Ovary (tissue), 9 donors: ENCODE measurements around the gene LUZP2. TPM values are rescaled to one million over a fixed set of nuclear protein-coding genes. Genes with fewer than 3 reads are reported as not detected.

Experiments used
- DNase-seq, 5 donors: peaks; one replicate each; pipeline ENCODE4 v3.0.0-alpha.2; 2019 to 2020
- H3K27ac ChIP-seq, 2 donors: fragments of 200-600 bp; one replicate each; pipeline versions ENCODE4 v1.5.1 to v1.8.0; 2019 to 2022
- H3K27me3 ChIP-seq: fragments of 200-600 bp; one replicate; pipeline ENCODE4 v1.8.0; 2022
- H3K36me3 ChIP-seq: fragments of 200-600 bp; sonication (generic); one replicate; pipeline ENCODE4 v1.5.1; 2019
- H3K4me1 ChIP-seq: one replicate; pipeline ENCODE4 v1.8.1; 2013; ENCODE audit warnings: mild to moderate bottlenecking, moderate library complexity; ENCODE audit not compliant: insufficient read depth
- H3K4me3 ChIP-seq: fragments of 200-600 bp; sonication (generic); one replicate; pipeline ENCODE4 v1.5.1; 2017
- H3K9me3 ChIP-seq, 2 donors: fragments of 200-600 bp in 1 of 2; sonication (generic) in 1 of 2; one replicate each; pipeline versions ENCODE4 v1.5.1 to v1.8.1; 2013 to 2019; ENCODE audit warnings: mild to moderate bottlenecking in 1 of 2, moderate library complexity in 1 of 2
- EP300 ChIP-seq: sonication (generic); formaldehyde crosslinking; IDR thresholded peaks from one replicate; pipeline ENCODE4 v1.6.1; 2017; ENCODE audit warnings: antibody characterized with exemption
- POLR2A ChIP-seq: fragments of 450-650 bp; IDR thresholded peaks from one replicate; pipeline ENCODE4 v1.6.1; 2017; ENCODE audit warnings: antibody characterized with exemption, mild to moderate bottlenecking, moderate library complexity
- WGBS, 3 donors: extraction: QIAGEN DNeasy Blood & Tissue Kit in 1 of 3; methylation state at CpG; one replicate each; pipeline versions ENCODE4 v1.1.5 to v1.1.7; 2013 to 2017; 5-methylcytosine and 5-hydroxymethylcytosine counted together
- intact Hi-C, 4 donors: fragments of 100-400 bp; cut with DNase I; formaldehyde crosslinking; loops; one replicate each; pipeline versions ENCODE4 v1.11.0 to v1.15.1; 2022 to 2023
- polyA plus RNA-seq, 2 donors: library from polyadenylated mRNA; stranded (reverse); fragments of 200-250 nt in 1 of 2; fragments of 350-450 nt in 1 of 2; fragmentation: Illumina TruSeq in 1 of 2; extraction: RNeasy Lipid Tissue Mini Kit (QIAGEN cat#74804) in 1 of 2; gene quantifications; one replicate each; pipeline ENCODE4 v1.2.3, GENCODE V29; 2013 to 2014
- total RNA-seq, 7 donors: library from RNA; depleted of rRNA in 2 of 7; stranded (reverse); fragments of >200 nt in 2 of 7; fragmentation: NEBNext Ultra II Directional in 3 of 7; extraction: Animal tissue kit (Norgen Biotek cat#: 25700) in 3 of 7; gene quantifications; one replicate each; pipeline versions ENCODE4 v1.1.0 to v1.2.4, GENCODE V29; 2016 to 2023
- TF ChIP-seq, protein P1 (sequence below), 3 donors: fragments of 450-650 bp in 2 of 3; fragments of 200-600 bp in 1 of 3; IDR thresholded peaks; one replicate each; pipeline versions ENCODE4 v1.5.1 to v1.8.0; 2016 to 2022; ENCODE audit warnings: antibody characterized with exemption in 3 of 3, mild to moderate bottlenecking in 1 of 3
- donor health status: DM: no; HTN: no; CAD: no; lungs with moderate emphysema.
- donor health status: DM: no; HTN: no; CAD: no.
- donor health status: Bipolar disorder and iron deficiency.
- donor health status: DM: yes; HTN: yes; CAD: no.
- donor health status: DM: no; HTN: no; CAD: no.
- donor health status: DM: yes; HTN: yes; CAD: no.

Gene LUZP2
- total and polyA plus RNA-seq, 9 donors = 0.04 to 0.23 (median 0.07) TPM; not detected in 6

DNA sequence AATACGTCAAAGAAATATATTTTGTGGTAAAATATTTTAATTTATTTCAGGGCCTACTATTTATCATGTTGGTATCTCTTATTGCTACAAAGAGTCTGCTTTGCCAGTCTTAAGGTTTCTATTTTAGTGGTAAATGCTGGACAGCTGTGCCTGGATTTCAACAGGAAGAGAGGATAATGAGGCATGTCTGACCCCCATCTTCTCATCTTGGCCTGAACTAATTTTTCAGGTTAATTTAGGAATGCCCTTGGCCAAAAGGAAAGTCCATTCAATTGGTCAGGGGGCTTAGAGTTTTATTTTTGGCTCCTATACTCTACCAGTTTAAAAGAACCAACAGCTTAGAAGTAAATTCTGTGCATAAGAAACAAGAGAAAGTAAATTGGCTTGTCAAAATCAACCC is 428.2 kb downstream of the LUZP2 start:
- Histone ChIP-seq H3K36me3 (no peaks in the 10 kb centered on the region), H3K27ac (no peak overlapping the region), H3K27me3 (no peaks in the 10 kb centered on the region), H3K4me1 (no peaks in the 10 kb centered on the region), H3K9me3 (no peaks in the 10 kb centered on the region), H3K4me3 (no peak overlapping the region)
- no peak for DNase-seq
- WGBS, 3 donors = 73 to 84% (median 83%) methylated on average over 1 of the region's 1 CpG
- TF ChIP-seq EP300 (no peak), POLR2A (no peak)
- TF ChIP-seq, protein P1, sequence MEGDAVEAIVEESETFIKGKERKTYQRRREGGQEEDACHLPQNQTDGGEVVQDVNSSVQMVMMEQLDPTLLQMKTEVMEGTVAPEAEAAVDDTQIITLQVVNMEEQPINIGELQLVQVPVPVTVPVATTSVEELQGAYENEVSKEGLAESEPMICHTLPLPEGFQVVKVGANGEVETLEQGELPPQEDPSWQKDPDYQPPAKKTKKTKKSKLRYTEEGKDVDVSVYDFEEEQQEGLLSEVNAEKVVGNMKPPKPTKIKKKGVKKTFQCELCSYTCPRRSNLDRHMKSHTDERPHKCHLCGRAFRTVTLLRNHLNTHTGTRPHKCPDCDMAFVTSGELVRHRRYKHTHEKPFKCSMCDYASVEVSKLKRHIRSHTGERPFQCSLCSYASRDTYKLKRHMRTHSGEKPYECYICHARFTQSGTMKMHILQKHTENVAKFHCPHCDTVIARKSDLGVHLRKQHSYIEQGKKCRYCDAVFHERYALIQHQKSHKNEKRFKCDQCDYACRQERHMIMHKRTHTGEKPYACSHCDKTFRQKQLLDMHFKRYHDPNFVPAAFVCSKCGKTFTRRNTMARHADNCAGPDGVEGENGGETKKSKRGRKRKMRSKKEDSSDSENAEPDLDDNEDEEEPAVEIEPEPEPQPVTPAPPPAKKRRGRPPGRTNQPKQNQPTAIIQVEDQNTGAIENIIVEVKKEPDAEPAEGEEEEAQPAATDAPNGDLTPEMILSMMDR (IDR thresholded peaks at IDR 0.05) = no peak
- intact Hi-C loops = no loop called here

DNA sequence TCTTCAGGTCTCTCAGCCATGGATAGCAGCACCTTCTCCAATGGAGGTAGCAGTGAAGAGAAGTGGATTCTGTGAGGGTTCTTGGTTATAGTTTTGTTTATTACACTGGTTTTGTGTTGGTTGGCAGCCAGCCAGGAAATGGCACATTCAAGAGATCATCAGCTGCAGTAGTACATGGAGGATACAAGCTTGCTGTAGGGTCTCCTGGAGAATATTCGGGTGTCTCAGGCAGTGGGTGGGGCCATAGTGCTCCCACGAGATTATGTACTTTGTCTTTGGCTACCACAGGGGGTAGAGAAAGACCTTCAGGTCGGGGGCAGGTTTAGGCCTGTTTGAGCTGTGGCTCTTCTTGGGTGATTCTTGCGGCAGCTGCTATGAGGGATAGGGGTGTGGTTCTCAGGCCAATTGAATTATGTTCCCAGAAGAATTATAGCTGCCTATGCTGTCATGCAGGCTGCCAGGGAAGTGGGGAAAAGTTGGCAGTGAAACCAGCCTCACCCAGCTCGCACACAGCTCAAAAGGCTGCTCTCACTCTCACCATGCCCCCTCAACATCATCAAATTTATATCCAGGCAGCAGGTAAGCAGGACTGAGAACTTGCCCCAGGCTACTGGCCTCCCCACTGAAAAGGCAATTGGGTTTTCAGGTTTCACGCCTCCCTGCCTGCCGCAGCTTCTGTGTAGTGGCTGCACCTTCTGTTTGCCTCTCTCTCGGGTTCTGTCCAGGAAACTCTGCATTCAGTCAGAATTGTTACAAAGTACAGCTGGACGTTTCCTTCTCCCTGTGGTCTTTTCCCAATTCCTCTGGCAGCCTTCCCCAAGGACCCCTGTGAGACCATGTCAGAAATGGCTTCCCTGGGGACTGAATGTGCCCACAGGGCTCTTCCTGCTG is 435.5 kb downstream of the LUZP2 start:
- Histone ChIP-seq H3K27ac (no peak overlapping the region), H3K27me3 (no peaks in the 10 kb centered on the region), H3K9me3 (no peaks in the 10 kb centered on the region), H3K4me1 (no peaks in the 10 kb centered on the region), H3K4me3 (no peak overlapping the region), H3K36me3 (no peaks in the 10 kb centered on the region)
- 58 to 74% (median 68%) methylated on average over 9 of the region's 9 CpGs for WGBS, 3 donors
- intact Hi-C loops = no loop called here
- no peak for TF ChIP-seq EP300
- TF ChIP-seq, protein P1 (IDR thresholded peaks at IDR 0.05) = no peak
- no peak for TF ChIP-seq POLR2A
- DNase-seq = no peak

DNA sequence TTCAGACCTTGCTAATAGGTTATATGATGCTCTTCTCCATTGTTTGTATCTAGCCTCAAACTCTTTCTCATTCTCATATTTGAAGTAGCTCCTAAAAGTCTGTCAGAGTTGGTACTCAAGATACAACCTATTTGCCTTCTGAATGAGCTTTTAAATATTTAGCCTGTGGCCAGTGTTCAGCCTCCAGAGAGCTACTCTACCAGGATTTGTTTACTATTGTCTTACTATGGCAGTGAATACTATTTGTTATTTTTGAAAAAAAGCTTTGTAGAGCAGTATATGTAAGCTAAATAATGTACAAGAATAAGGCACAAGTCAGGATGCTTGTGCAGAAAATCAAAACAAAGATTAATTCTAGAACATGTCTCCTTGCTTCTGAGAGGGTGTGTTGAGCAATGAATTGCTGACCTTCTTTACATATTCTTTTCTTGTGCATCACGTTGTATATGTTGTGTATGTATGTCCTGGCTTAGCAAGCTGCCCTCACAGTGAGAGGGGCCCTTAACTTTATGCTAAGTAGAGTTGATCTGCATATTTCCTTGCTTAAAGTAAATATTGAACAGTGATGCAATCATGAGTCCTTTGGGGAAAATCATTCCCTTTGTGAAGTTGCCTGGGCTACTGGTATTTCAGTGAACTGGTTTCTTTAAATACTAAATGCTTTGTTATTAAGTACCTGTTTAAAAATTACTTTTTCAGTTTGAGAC is 438.0 kb downstream of the LUZP2 start:
- TF ChIP-seq EP300 (no peak), POLR2A (no peak)
- TF ChIP-seq, protein P1 (IDR thresholded peaks at IDR 0.05) = no peak
- Histone ChIP-seq H3K9me3 (no peaks in the 10 kb centered on the region), H3K4me3 (no peak overlapping the region), H3K27ac (no peak overlapping the region), H3K27me3 (no peaks in the 10 kb centered on the region), H3K36me3 (no peaks in the 10 kb centered on the region), H3K4me1 (no peaks in the 10 kb centered on the region)
- intact Hi-C loops = no loop called here
- WGBS, 3 donors = 72 to 78% (median 76%) methylated on average over 1 of the region's 1 CpG
- no peak for DNase-seq

GRCh38 chr11:24944891-24945290 is 448.0 kb downstream of the LUZP2 start:
- intact Hi-C loops = no loop called here
- 76 to 88% (median 87%) methylated on average over 3 of the region's 3 CpGs for WGBS, 3 donors
- no peak for TF ChIP-seq EP300
- TF ChIP-seq, protein P1 (IDR thresholded peaks at IDR 0.05) = no peak
- no peak for TF ChIP-seq POLR2A

More at GRCh38 chr11:24944891-24945290, 448.0 kb downstream of the LUZP2 start:
- Histone ChIP-seq H3K27ac (no peak overlapping the region), H3K4me3 (no peak overlapping the region), H3K9me3 (no peaks in the 10 kb centered on the region), H3K36me3 (no peaks in the 10 kb centered on the region), H3K27me3 (no peaks in the 10 kb centered on the region), H3K4me1 (no peaks in the 10 kb centered on the region)
- DNase-seq = no peak
